ENCODE results near the gene HMCN1.

DNA sequence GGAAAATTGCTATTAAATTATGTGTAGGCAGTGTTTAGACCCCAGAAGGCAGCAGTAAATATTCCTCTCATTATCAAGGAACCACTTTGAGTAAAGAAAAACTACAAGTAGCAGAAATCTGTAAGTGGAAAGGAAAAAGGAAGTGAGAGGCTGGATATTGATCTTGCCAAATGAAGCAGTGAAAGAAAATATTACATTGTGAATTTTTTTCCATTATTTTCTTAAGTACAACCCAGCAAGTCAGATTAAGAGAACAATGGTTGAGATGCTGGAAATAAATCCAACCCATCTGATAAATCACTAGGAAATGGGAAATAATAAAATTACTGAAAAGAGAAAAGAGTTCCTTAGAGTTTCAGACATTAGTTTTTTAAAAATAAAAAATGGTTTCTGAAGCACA, 106.7 kb downstream of the HMCN1 start:
- TF ChIP-seq, protein P1, sequence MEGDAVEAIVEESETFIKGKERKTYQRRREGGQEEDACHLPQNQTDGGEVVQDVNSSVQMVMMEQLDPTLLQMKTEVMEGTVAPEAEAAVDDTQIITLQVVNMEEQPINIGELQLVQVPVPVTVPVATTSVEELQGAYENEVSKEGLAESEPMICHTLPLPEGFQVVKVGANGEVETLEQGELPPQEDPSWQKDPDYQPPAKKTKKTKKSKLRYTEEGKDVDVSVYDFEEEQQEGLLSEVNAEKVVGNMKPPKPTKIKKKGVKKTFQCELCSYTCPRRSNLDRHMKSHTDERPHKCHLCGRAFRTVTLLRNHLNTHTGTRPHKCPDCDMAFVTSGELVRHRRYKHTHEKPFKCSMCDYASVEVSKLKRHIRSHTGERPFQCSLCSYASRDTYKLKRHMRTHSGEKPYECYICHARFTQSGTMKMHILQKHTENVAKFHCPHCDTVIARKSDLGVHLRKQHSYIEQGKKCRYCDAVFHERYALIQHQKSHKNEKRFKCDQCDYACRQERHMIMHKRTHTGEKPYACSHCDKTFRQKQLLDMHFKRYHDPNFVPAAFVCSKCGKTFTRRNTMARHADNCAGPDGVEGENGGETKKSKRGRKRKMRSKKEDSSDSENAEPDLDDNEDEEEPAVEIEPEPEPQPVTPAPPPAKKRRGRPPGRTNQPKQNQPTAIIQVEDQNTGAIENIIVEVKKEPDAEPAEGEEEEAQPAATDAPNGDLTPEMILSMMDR (IDR thresholded peaks at IDR 0.05): no peak
- no peak for TF ChIP-seq POLR2AphosphoS5 (IDR thresholded peaks at IDR 0.05)

Measured in esophagus muscularis mucosa (tissue), 3 donors.